ENCODE data around the gene SHOC2. TPM values are rescaled to one million over a fixed set of nuclear protein-coding genes. Genes with fewer than 3 reads are reported as not detected.

The SHOC2 gene
- total and polyA plus RNA-seq, 2 of the 13 experiments (the other 11 are each of a cell fraction or from before 2014, with no cell fraction given) = 8.6 to 25.5 TPM

DNA sequence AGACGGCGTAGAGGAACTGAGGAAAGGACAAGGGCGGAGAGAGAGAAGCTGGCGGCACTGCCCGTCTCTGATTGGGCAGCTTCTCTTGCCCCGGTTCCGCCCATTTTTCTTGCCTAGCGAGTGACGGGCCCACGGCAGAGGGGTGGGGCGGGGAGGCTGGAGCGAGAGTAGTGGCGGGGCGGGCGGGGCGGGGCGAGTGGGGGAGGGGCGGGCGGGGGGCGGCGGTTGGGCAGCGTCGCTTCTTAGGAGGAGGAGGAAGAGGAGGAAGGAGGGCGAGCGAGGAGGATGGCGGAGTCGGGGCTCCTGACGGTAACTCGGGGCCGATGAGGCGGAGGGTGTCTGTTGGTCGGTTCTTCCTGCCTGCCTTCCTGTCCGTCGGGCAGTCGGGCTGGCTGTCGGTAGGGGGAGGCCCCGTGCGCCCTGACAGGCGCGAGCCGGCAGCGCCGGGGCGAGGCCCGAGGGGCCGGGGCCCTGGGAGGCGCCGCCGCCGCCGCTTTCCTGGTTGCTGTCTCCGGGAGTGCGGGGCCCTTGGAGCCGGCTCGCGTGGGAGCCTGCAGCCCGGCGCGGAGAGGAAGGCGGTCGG lies at the start of gene SHOC2 (continued):
- TF ChIP-seq, protein P1, sequence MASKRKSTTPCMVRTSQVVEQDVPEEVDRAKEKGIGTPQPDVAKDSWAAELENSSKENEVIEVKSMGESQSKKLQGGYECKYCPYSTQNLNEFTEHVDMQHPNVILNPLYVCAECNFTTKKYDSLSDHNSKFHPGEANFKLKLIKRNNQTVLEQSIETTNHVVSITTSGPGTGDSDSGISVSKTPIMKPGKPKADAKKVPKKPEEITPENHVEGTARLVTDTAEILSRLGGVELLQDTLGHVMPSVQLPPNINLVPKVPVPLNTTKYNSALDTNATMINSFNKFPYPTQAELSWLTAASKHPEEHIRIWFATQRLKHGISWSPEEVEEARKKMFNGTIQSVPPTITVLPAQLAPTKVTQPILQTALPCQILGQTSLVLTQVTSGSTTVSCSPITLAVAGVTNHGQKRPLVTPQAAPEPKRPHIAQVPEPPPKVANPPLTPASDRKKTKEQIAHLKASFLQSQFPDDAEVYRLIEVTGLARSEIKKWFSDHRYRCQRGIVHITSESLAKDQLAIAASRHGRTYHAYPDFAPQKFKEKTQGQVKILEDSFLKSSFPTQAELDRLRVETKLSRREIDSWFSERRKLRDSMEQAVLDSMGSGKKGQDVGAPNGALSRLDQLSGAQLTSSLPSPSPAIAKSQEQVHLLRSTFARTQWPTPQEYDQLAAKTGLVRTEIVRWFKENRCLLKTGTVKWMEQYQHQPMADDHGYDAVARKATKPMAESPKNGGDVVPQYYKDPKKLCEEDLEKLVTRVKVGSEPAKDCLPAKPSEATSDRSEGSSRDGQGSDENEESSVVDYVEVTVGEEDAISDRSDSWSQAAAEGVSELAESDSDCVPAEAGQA (IDR thresholded peaks at IDR 0.05; ENCODE audit: low read depth) = no peak
- TF ChIP-seq, protein P1 (CRISPR knock-in tag; IDR thresholded peaks at IDR 0.05; ENCODE audit: borderline replicate concordance) = no peak
- peak; percentile 57; the same call in 1 of the 2 replicates for TF ChIP-seq ATF7-NPFF (CRISPR knock-in tag; IDR thresholded peaks at IDR 0.05; ENCODE audit: low read depth)
- TF ChIP-seq, protein P2, sequence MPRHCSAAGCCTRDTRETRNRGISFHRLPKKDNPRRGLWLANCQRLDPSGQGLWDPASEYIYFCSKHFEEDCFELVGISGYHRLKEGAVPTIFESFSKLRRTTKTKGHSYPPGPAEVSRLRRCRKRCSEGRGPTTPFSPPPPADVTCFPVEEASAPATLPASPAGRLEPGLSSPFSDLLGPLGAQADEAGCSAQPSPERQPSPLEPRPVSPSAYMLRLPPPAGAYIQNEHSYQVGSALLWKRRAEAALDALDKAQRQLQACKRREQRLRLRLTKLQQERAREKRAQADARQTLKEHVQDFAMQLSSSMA (CRISPR knock-in tag; IDR thresholded peaks at IDR 0.05) = no peak
- no peak for TF ChIP-seq ZNF614 (CRISPR knock-in tag; IDR thresholded peaks at IDR 0.05; ENCODE audit: borderline replicate concordance)
- TF ChIP-seq, protein P3, sequence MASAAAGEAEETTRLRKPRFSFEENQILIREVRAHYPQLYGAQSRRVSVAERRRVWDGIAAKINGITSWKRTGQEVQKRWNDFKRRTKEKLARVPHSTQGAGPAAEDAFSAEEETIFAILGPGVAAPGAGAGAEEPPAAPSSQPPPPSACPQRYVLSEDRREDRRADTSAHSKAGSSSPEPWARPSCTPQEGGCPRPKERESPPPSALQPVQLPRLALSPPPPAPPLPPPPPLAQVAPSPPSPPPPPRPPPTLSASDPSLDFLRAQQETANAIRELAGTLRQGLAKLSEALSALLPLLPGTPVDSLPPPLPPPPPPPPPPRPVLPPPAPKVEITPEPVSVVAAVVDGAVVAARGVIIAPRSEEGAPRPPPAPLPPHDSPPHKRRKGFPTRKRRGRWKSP (CRISPR knock-in tag; IDR thresholded peaks at IDR 0.05) = no peak
- TF ChIP-seq ZNF703 (CRISPR knock-in tag; IDR thresholded peaks at IDR 0.05; ENCODE audit: borderline replicate concordance) = no peak
- TF ChIP-seq ZFP36 (IDR thresholded peaks at IDR 0.05; ENCODE audit: borderline replicate concordance, low read depth, low read length, partially characterized antibody) = no peak
- TF ChIP-seq NFYC (CRISPR knock-in tag; IDR thresholded peaks at IDR 0.05) = peak; percentile 75
- TF ChIP-seq, protein P4, sequence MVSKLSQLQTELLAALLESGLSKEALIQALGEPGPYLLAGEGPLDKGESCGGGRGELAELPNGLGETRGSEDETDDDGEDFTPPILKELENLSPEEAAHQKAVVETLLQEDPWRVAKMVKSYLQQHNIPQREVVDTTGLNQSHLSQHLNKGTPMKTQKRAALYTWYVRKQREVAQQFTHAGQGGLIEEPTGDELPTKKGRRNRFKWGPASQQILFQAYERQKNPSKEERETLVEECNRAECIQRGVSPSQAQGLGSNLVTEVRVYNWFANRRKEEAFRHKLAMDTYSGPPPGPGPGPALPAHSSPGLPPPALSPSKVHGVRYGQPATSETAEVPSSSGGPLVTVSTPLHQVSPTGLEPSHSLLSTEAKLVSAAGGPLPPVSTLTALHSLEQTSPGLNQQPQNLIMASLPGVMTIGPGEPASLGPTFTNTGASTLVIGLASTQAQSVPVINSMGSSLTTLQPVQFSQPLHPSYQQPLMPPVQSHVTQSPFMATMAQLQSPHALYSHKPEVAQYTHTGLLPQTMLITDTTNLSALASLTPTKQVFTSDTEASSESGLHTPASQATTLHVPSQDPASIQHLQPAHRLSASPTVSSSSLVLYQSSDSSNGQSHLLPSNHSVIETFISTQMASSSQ (IDR thresholded peaks at IDR 0.05; ENCODE audit: low read depth) = 0 out of 2 replicates have a peak, but pooled peaks have one; percentile 5
- TF ChIP-seq, protein P4 (CRISPR knock-in tag; IDR thresholded peaks at IDR 0.05; ENCODE audit: borderline replicate concordance) = no peak
- TF ChIP-seq ESRRA (CRISPR knock-in tag; IDR thresholded peaks at IDR 0.05; ENCODE audit: low read depth) = no peak
- TF ChIP-seq YEATS2 (CRISPR knock-in tag; IDR thresholded peaks at IDR 0.05; ENCODE audit: borderline replicate concordance) = no peak
- TF ChIP-seq, protein P5, sequence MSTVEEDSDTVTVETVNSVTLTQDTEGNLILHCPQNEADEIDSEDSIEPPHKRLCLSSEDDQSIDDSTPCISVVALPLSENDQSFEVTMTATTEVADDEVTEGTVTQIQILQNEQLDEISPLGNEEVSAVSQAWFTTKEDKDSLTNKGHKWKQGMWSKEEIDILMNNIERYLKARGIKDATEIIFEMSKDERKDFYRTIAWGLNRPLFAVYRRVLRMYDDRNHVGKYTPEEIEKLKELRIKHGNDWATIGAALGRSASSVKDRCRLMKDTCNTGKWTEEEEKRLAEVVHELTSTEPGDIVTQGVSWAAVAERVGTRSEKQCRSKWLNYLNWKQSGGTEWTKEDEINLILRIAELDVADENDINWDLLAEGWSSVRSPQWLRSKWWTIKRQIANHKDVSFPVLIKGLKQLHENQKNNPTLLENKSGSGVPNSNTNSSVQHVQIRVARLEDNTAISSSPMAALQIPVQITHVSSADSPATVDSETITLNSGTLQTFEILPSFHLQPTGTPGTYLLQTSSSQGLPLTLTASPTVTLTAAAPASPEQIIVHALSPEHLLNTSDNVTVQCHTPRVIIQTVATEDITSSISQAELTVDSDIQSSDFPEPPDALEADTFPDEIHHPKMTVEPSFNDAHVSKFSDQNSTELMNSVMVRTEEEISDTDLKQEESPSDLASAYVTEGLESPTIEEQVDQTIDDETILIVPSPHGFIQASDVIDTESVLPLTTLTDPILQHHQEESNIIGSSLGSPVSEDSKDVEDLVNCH (CRISPR knock-in tag; IDR thresholded peaks at IDR 0.05) = no peak
